GM21576 (cell line): ENCODE results near the gene TRPV6.

Source experiments
- ATAC-seq: cut with Tn5 transposase; IDR thresholded peaks from one replicate; pipeline ENCODE4 v1.9.1; 2021; ENCODE audit warnings: mild to moderate bottlenecking, moderate library complexity; ENCODE audit not compliant: unreplicated experiment

Gene TRPV6

DNA sequence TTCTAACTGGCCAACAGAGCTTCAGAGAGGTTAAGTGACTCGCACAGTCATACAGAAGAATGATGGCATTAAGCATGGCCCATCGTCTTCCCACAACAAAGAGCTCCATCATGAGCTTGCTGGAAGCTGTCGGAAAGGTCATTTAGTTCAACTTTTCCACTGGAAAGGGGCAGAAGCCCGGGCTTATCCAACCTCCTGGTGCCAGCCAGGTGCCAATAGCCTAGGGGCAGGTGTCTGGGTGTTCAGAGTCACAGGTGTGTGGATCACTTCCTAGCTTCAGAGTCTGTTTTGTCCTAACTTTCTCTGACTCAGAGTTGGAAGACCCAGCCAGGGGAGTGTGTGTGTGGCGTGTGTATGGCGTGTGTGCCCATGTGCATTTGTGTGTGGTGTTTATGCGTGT lies 1.3 kb upstream of the TRPV6 start:
- ATAC-seq = no peak

DNA sequence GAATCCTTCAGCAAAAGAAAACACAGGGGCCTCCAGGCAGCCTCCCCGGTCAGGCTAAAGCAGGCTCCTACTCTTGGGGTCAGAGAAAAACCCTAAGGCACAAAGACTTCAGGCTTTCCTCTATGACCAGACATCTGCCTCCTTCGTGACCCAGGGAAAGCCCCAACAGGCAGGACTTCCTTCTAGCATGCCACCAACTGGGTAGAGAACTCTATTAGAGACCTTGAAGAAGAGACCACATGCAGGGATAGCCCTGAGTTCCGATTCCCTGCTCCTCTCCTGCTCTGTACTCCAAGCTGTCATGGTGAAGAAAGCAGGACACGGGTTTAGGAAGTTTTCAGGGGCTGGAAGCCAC lies 1.3 kb downstream of the TRPV6 start:
- ATAC-seq = no peak

DNA sequence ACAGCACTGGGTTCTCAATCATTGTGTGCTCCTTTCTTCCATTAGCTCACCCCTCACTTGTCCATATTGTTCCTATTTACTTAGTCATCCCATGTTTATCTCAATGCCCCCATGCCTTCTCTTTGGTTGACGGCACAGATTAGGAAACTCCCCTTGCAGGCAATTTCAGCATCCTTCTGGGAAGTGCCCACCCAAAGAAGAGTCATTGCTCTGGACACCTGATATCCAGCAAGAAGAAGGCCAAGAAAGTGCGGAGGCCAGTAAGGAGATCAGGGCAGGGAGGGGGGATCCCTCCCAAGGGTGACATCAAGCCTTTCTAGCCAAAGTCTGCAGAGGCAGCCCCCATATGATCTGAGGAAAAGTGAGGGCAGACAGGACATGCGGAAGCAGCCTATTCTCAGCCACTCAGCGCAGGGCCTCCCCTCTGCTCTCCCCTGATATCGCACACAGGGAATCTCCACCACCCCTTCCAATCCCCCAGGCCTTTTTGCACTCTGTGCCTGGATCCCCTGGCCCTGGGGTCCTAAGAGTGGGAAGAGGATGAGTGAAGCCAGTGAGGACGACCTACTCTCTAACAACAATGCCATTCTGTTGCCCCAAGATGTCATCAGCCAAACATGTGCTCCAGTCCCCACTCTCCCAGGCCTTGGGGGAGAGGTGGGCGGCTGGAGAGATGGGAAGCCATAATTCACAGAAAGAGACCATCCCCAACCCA lies 1.8 kb downstream of the TRPV6 start:
- ATAC-seq = no peak

DNA sequence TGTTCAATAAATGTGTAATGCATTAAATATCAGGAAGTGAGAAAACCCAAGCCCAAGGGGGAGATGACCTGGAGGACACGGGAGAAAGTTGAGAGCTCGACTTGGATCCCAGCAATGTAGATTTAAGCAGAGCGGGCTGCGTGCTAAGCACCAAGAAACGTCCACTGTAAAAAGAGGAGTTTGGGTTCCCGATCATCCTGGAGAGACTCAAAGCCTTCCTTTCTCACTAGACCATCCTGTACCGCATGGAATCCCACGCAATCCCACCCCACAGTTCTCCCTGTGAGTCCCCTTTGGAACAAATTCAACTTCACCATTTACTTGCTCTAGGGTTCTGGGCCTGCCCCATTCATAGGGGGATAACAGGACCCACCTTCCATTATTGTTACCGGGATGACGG lies 2.4 kb downstream of the TRPV6 start:
- ATAC-seq = no peak

DNA sequence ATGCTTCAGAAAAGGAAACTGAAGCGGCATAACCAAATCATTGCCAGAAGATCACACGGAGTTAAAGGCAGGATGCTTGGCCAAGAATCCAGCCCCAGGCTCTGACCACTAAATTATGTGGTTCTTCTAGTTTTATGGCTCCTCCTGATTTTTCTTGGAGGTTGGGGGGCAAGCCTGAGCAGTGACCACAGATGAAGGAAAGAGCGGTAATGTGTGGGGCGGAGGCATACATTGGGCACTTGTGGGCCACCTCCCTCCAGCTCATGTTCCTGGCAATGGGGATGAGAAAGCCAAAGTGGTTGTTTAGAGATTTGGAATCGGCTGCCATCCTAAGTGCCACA lies 3.2 kb downstream of the TRPV6 start:
- no peak for ATAC-seq

DNA sequence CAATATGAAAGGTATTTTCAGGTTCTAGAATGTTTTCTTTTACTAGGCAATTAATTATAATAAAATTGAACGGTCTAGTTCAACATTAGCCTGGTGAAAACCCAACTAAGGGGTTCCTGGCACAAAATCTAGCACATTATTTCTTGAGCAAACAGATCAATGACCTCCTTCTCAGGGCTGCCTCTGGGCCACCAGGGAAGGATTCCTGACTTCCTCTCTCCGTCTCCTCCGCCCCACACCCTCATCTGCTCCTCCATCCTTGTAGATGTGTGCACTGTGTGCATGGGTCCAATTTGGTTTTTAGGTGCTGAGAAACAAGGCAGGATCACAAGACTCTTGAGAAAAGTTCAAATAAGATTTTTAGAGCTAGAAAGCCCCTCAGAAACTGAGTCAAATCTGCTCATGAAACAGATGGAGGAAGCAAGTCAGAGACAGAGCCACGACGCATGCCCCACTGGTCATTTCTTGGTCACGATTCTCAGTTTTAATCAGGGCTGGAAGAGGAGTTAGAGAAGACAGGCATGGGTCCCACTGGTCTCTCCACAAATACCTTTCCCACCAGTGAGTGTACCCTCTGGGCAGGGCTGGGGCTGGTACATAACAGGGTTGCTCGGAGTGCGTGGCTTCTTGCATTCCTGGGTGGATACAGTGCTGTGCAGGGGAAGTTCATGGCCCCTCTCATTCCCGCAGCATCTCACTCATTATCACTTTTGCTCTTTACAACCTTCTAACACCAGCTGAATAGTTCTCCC lies 3.8 kb downstream of the TRPV6 start:
- no peak for ATAC-seq

DNA sequence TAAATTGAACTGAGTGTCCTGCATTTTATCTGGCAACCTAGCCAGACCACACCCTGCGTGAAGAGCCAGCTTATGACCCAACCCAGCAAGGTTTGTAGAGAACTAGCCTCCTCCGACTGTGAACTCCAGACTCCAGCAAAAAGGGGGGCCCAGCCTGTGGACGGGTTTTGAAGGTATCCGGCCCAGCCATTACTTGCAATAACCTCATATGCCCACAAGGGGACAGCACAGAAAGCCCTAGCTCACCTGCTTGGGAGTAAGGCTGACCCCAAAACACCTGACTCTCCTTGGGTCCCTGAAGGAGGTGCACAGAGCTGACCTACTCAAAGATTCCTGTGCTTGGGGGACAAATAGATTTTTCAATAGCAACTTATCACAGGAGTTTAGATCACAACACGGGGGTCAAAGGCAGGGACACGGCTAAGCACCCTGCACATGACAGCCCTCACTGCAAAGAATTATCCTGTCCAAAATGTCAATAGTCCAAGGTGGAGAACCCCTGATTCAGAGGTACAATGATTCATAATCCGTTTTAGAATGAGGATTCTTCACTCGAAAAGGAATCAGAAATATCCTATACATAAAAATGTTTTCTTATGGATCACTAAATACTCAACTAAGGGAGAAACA lies 4.6 kb downstream of the TRPV6 start:
- peak; percentile 63 for ATAC-seq

DNA sequence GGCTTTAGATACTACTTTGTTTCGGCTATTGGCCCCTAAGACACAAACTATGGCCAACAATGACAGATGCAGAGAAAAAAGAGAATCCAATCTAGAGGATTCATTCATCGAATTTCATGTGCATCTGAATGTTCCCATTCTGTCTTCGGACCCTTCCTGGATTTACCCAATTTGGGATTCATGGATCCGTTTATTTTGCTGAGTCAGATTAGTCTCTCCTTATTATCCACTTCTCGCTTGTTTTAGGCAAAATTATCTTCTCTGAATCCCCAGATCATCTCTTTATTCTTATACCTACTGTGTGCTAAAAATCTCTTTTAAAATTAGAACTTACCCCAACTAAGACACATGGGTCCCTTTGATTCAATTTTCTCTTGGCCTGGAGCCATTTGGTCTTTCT lies 6.5 kb downstream of the TRPV6 start:
- ATAC-seq = no peak

DNA sequence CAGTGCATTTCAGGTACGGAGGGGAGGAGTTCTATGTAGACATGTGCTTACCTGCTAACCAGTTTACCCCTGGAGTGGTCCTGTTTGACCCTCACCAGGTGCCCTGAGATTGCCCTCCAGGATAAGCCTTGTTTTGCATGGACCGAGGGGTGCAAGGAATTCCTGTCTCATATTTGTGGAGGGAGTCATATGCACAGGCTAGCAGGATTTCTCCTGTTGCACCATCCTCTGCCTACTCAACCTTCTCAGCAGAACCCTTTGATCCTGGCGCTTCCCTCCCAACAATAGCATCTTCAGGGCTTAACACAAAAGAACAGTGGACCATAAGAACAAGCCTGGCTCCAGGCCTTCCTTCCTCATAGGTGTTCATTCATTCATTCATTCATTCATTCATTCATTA lies 7.2 kb downstream of the TRPV6 start:
- no peak for ATAC-seq

DNA sequence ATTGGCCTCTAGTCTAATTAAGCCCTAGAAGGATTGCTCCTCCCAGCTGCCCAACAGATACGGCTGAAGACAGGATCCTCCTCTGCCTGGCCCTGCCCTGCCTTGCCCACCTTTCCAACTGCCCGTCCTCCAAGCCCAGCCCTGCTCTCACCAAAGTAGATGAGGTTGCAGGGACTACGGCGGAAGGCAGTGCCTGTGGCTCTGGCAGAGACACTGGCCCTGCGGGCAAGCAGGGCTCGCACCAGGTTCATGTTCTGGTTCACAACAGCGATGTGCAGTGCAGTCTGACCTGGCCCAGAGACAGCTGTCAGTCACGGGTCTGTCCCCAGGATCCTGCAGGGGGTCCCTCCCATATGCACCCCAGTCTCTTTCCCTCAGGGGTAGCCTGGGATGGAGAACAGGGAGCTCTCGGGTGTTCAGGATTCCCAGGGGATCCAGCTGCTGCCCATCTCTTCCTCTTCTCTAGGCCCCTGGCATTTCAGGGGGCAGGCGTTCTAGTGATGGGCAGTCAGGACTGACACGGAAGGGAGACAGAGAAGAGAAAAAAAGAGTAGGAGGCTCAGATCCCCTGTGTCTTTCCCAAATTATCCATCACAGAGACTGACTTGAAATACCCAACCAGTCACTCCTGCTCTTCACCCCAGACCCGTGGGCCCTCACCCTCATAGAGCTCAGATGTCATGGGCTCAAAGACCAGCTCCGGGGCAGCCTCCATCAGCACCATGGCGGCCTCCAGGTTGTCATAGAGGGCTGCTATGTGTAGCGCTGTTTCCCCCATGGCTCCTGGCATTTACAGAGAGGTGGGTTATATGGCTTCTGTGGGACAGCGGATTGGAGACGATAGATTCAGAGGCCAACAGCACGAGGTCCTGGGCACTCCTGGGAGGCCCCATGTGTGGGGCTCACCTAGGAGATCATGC lies 8.3 kb downstream of the TRPV6 start:
- ATAC-seq = no peak

DNA sequence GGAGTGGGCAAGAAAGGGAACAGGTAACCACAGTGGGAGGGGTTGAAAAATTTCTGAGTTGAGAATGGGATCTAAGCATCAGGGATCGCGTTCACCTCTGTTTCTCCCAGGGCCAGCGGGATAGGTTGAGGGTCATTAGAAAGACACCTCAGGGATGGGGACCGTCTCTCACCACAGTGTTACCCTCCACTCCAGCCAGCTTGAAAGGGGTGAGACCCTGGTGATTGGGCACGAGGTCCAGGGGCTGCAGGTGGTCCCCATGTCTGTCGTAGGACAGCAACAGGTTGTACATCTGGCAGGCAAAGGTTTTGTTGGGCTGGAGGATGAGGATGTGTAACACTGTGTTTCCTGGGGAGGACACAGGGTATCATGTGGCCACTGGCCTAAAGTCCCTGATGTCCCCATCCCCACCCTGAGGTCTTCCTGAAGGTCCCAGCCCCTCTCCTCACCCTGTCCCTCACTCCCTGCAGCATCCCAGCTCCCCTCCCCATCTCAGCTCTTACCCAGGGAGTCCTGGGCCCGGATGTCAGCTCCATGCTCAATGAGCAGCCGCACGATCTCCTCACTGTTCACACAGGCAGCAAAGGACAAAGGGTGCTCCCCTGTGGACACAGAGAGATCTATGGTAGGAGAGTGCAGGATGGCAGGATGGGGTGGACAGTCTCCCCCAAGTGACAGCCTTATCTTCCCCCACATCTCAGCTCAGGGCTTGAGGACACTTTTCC lies 9.1 kb downstream of the TRPV6 start:
- ATAC-seq = no peak

DNA sequence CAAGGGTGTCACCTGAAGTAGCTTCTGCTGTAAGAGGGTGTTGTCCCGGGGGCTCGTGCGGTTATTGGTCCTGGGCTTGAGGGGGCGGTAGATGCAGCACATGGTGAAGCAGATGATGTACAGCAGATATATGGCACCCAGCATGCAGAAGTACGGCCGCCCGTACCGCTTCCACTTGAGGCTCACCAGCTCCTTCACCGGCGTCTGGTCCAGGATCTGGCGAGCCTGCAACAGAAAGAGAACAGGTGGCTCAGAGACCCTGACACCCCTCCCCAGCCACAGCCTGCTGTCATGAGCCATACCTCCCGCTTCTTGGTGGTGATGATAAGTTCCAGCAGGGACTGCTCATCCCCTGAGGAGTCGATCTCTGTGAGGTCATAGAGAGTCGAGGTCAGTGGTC lies 10.1 kb downstream of the TRPV6 start:
- no peak for ATAC-seq

DNA sequence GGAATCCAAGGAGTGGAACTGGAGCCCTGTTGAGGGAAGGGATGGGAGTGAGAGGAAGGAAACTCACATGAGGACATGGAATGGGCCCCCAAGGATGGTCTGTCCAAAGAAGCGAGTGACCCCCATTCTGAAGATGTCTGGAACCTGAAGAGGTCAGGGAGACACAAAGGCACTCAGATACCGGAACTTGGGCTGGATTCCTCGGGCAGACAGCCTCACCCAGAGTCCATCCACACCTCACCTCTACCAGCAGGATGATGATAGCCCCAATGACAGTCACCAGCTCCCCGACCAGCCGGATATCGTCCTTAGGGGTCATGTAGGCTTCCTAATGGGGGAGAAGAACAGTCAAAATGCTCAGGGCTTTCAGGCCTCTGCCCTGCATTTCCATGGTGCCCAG lies 10.7 kb downstream of the TRPV6 start:
- ATAC-seq = no peak

DNA sequence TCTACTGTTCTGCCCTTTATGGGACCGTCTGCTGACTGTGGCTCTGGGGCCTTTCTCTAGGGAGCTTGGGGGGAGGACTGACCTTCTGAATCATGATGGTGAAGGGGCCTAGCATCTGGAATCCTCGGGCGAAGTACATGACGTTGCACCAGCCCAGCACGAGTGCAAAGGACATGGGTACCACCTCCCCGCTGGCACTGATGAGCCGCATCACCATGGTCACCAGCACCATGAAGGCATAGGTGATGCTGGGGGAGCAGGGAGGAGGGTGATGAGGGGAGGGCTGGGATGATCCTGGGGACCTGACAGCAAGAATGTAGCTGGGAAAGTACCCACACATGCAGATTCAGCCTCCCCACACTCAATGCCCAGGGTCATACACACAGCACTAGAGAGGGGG lies 11.1 kb downstream of the TRPV6 start:
- no peak for ATAC-seq

DNA sequence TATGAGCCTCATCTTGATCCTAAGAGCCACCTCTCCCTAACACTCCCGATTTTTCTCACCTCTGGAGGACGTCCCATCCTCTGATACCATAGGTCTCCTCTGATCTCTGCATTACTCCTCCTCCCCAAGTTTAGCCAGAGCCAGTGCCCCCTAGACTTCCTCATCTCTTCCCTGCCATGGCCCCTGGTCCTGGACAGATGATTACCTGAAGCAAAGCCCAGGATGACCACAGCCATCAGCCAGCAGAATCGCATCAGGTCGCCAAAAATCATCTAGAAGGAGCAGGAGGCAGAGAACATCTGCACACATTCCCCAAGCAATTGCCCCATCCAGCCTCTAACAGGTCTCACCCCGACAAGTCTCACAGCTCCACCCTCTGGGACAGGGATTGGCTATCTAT lies 11.7 kb downstream of the TRPV6 start:
- no peak for ATAC-seq

DNA sequence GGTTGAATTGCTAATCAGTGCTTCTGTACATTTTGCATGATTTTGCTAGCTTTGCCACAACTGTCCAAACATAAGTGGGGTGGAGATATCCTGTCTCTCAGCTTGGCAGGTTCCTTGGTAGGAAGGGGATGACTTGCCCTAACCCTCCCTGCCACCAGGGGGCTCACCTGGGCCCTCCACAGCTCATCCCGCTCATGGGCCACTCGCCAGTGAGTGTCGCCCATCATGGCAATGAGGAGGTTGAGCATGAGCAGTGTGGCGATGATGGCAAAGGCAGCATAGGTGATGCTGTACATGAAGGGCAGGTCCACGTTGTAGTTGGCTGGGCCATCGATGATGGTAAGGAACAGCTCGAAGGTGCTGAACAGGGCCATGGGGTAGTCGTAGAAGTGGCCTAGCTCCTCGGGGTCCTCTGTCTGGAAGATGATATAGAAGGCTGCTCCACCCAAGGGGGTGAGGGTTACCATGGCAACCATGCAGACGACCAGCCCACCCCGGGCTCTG lies 12.2 kb downstream of the TRPV6 start:
- ATAC-seq = peak; percentile 76

DNA sequence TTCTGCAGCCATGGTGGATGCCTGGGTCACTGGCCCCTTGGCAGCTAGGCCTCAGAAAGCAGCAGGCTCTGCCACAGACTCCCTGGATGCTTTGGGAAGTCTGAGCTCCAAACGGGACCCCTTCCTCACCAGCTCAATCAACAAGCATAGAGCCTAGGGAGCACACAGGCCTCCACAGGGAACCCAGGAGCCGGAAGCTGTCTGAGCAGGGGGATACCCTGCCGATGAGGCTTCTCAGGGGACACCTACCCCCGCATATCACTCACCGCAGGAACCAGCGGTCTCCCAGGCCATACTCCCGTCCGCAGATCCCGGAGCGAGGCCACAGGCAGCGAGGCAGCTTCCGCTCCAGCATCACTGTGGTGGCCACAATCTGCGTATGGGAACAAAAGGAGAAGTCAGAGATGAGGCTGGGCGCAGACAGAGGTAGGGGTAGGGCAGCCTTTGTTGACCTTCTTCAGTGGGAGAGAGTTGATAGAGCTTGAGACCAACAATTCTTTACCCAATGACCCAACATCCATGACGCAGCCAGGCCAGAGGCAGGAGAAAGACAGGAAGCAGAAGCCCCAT lies 13.4 kb downstream of the TRPV6 start:
- ATAC-seq = no peak

DNA sequence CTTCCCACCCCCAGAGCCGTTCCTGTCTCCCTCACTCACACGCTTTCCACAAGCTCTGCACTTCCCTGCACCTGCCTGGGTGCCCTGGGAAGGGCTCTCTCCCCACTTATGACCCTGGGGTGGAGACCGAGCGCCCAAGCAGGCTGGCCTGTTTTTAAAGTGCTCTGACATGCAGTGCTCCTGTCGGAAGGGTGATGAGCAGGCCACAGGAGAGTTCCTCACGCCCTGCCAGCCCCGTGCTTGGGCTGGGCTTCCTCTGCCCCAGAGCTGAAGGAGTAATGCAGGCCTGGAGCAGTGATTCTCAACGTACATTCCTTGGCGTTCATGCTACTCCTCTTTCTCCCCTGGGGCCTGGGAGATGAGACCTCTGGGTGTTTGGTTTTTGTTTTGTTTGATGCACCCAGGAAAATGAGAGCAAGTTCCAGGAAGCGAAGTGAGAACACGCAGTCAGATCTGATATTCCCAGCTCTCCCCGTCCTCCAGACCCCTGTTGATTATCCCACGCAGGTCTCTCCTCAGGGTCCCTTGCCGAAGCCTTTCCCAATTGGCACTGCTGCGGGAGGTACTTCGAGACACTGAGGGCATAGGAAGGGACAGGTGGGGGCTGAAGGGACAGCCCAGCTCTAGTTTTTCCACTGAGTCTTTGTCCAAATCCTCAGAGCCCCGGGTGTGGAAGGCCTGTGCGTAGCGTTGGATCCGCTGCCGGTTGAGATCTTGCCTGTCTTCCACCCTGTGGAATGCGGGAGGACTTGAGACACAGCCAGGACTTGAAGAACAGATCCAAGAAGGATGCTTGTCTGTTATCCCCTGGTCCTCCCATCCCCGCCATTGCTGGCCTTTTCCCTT lies 14.1 kb downstream of the TRPV6 start:
- no peak for ATAC-seq

DNA sequence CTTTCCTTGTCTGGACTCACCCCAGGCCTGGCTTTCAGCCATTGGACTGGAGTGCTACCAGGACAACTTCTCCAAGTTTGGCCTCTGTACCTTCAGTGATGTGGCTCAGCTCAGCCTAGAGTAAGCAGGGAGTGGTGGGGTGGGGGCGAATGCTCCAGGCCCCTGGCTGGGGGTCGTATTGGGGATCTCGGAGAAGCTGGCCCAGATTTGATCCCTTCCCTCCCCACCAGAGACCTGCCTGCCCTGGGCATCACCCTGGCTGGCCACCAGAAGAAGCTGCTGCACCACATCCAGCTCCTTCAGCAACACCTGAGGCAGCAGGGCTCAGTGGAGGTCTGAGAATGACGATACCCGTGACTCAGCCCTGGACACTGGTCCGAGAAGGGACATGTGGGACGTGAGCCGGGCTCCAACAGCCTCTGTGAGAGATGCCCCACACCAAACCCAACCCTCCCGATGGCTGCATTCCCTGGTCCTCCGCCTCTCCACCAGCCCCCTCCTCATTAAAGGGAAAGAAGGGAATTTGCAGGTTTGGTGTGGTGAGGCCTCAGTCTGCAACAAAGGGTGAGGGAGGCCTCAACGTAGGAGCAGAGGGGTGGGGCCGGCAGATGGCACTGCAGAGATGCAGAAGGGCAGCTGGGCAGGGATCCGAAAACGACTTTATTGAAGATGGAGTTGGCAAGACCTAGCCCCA lies 14.8 kb downstream of the TRPV6 start:
- no peak for ATAC-seq
